ENCODE measurements around the gene SSBP3. TPM values are rescaled to one million over a fixed set of nuclear protein-coding genes. Genes with fewer than 3 reads are reported as not detected.

The SSBP3 gene
- total and polyA plus RNA-seq, 5 donors = 25.4 to 55.8 (median 32.5) TPM

DNA sequence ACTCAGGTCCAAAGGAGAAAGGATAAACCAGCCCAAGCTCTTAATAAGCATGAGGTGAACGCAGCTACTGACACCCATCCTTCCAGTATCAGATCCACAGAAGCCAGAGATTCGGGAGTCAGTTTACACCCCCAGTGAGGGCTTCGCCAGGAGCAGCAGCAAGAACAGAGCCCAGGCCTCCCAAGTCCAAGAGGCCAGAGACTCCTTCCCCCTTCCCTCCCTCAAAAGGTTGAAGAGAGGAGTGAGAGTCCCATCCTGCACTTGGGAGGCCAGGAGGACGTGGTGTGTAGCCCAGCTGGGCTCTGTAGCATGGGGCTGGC lies 133.5 kb downstream of the SSBP3 start:
- H3K4me1 ChIP-seq (ENCODE audit: control insufficient read depth, insufficient read depth, low read length) = peaks cover 39% of the 10 kb centered on the region
- ATAC-seq (no peak), DNase-seq (no peak)
- no peaks in the 10 kb centered on the region for H3K9me3 ChIP-seq (ENCODE audit: control insufficient read depth, low read length)
- H3K27me3 ChIP-seq (ENCODE audit: control insufficient read depth, insufficient read depth) = no peaks in the 10 kb centered on the region
- H3K4me3 ChIP-seq (ENCODE audit: low read length) = no peak overlapping the region
- intact Hi-C loops (cut with DNase I) = loop anchor here in 2 of 4 donors (5.0 to 10.0 kb wide), 3 partner anchors 135 to 212 kb away; partner anchors contain the start of gene SSBP3 (in 1 of the 2)
- WGBS = 77% methylated on average over 4 of the region's 4 CpGs
- peak overlapping the region; percentile 21 for H3K27ac ChIP-seq (ENCODE audit: low read length)

DNA sequence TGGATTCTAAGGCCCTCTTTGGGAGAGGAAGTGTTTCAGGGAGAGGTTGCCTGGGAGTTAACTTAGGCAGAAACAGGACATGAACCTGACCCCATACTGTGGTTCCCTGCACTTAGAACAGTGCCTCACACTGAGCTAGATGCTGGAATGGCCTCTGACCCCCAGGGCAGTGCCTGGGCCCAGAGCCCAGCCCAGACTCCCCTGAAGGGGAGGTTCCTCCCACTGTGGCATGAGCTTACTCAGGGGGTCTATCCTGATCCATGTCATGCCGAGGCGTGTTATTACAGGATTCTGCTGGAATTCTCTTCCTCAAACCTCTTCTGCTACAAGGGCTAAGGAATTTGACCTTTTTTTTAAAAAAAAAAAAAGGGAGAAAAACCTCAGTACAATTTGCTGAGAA lies 134.1 kb downstream of the SSBP3 start:
- Histone ChIP-seq H3K27me3 (ENCODE audit: control insufficient read depth, insufficient read depth) (no peaks in the 10 kb centered on the region), H3K4me1 (ENCODE audit: control insufficient read depth, insufficient read depth, low read length) (peaks cover 38% of the 10 kb centered on the region), H3K4me3 (ENCODE audit: low read length) (no peak overlapping the region), H3K9me3 (ENCODE audit: control insufficient read depth, low read length) (no peaks in the 10 kb centered on the region), H3K27ac (ENCODE audit: low read length) (no peak overlapping the region)
- 83% methylated on average over 2 of the region's 2 CpGs for WGBS
- DNase-seq (peak in 1 of 3 donors; percentile 34), ATAC-seq (no peak)
- intact Hi-C loops (cut with DNase I) = loop anchor here in 2 of 4 donors (5.0 to 10.0 kb wide), 3 partner anchors 135 to 213 kb away; partner anchors contain the start of gene SSBP3 (in 1 of the 2)

DNA sequence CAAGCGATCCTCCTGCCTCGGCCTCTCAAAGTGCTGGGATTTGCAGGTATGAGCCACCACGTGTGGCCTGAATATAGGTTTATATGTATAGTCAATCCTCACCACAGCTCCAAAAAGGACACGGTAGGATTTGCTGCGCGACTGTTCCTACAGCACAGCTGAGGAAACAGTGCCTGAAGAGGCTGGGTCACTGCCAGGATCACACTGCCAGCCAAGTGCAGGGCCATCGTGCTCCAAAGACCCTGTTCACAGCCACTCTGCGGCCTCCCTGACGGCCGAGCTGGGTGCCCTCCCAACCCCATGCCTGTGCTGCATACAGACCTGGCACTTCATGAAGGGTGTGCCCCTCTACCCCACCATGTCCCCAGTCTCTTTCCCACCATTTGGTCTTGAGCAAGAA lies 134.9 kb downstream of the SSBP3 start:
- no peak overlapping the region for H3K4me3 ChIP-seq (ENCODE audit: low read length)
- peaks cover 31% of the 10 kb centered on the region for H3K4me1 ChIP-seq (ENCODE audit: control insufficient read depth, insufficient read depth, low read length)
- no peaks in the 10 kb centered on the region for H3K9me3 ChIP-seq (ENCODE audit: control insufficient read depth, low read length)
- WGBS = 75% methylated on average over 10 of the region's 10 CpGs
- ATAC-seq (no peak), DNase-seq (peak in 1 of 3 donors; percentile 63)
- H3K27me3 ChIP-seq (ENCODE audit: control insufficient read depth, insufficient read depth) = no peaks in the 10 kb centered on the region
- no peak overlapping the region for H3K27ac ChIP-seq (ENCODE audit: low read length)
- intact Hi-C loops (cut with DNase I) = loop anchor here in 2 of 4 donors (5.0 to 10.0 kb wide), 3 partner anchors 136 to 213 kb away; partner anchors contain the start of gene SSBP3 (in 1 of the 2)

DNA sequence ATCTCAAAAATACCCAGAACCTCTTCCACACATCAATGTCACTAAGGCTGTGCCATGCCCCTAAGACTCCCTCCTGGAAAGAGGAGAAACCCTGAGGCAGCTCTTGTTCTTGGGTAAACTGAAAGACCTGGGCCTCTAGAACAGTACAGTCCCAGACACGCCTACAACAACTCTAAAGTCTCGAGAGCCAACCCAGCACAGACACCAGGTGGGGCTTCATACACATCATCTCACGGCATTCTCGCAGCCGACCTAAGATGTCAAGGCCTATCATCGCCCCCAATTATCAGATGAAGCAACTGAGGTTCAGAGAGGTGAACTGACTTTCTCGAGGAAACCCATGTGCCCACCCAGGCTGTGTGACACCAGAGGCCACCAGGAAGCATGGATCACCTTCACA lies 135.7 kb downstream of the SSBP3 start:
- intact Hi-C loops (cut with DNase I) = loop anchor here in 2 of 4 donors (5.0 to 10.0 kb wide), 3 partner anchors 137 to 214 kb away; partner anchors contain the start of gene SSBP3 (in 1 of the 2)
- ATAC-seq (no peak), DNase-seq (no peak)
- no peaks in the 10 kb centered on the region for H3K27me3 ChIP-seq (ENCODE audit: control insufficient read depth, insufficient read depth)
- H3K4me3 ChIP-seq (ENCODE audit: low read length) = no peak overlapping the region
- no peaks in the 10 kb centered on the region for H3K9me3 ChIP-seq (ENCODE audit: control insufficient read depth, low read length)
- no peak overlapping the region for H3K27ac ChIP-seq (ENCODE audit: low read length)
- H3K4me1 ChIP-seq (ENCODE audit: control insufficient read depth, insufficient read depth, low read length) = peaks cover 25% of the 10 kb centered on the region
- 93% methylated on average over 7 of the region's 7 CpGs for WGBS

DNA sequence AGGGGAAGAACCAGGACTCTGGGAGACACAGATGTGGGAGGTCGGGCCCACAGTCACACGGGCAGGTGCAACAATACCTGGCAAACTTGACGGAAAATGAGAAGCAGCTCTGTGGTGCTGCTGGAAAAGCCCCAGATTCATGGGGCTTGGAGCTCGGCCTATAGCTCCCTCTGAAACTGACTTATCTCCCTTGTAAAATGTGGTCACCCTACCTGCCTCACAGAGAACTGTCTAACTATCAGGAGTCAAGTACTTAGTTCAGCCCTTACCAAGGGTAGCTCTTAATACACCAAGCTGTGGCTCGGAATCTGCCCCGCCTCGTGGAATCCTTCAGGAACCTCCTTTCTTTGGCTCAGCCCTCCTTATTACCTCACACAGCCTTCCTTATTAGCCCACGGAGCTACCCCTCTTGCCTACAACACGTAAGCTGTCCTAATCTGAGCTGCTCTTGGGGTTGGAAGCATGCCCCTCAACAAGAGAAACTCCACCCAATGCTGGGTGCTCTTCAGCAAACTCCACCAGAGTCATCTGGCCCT lies 137.4 kb downstream of the SSBP3 start:
- H3K9me3 ChIP-seq (ENCODE audit: control insufficient read depth, low read length) = no peaks in the 10 kb centered on the region
- H3K27ac ChIP-seq (ENCODE audit: low read length) = no peak overlapping the region
- ATAC-seq (no peak), DNase-seq (peak in 1 of 3 donors; percentile 59)
- 61% methylated on average over 9 of the region's 9 CpGs for WGBS
- intact Hi-C loops (cut with DNase I) = no loop called here
- H3K4me3 ChIP-seq (ENCODE audit: low read length) = no peak overlapping the region
- H3K27me3 ChIP-seq (ENCODE audit: control insufficient read depth, insufficient read depth) = no peaks in the 10 kb centered on the region
- H3K4me1 ChIP-seq (ENCODE audit: control insufficient read depth, insufficient read depth, low read length) = peaks cover 12% of the 10 kb centered on the region

DNA sequence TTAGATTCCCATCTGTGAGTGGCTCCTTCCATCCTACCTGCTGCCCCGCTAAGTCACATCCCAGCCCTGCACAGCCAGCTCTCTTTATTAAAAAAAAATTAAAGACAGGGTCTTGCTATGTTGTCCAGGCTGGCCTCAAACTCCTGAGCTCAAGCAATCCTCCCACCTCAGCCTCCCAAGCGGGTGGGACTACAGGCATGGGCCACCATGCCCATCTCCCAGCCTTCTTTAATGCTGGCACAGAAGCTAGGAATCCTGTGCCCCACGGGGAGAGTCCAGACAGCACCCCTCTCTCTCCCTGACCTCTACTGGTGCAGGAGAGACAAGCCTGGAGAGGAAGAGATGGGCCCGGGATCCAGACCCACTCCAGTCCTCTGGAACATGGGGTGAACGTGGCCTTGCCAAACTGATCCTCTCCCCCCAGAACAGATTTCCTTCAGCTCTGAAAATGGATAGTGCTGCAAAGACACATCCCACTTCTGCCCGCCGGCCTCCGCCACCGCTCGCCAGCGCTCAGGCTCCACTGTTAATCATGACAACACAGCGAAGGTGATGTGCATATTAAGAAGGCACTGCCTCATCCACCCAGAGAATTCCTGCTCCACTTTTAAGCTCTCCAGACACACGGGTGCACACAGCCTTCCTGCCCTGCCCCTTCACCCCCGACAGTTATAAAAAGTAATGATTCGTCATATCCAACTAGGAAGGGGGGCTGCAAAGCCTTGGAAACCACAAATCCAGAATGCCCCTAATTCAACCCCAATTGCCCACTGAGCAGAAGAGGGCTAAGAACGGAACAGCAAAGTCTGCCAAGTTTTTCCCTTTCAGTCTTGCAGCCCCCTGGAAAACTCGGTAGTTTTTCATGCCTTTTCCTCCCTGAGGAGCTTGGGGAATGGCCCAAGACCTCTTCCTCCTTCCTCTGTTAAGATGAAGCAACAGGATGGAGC lies 138.1 kb downstream of the SSBP3 start:
- intact Hi-C loops (cut with DNase I) = no loop called here
- ATAC-seq (no peak), DNase-seq (no peak)
- no peaks in the 10 kb centered on the region for H3K9me3 ChIP-seq (ENCODE audit: control insufficient read depth, low read length)
- no peak overlapping the region for H3K27ac ChIP-seq (ENCODE audit: low read length)
- H3K27me3 ChIP-seq (ENCODE audit: control insufficient read depth, insufficient read depth) = no peaks in the 10 kb centered on the region
- H3K4me3 ChIP-seq (ENCODE audit: low read length) = no peak overlapping the region
- 87% methylated on average over 17 of the region's 17 CpGs for WGBS
- peaks cover 7% of the 10 kb centered on the region for H3K4me1 ChIP-seq (ENCODE audit: control insufficient read depth, insufficient read depth, low read length)

DNA sequence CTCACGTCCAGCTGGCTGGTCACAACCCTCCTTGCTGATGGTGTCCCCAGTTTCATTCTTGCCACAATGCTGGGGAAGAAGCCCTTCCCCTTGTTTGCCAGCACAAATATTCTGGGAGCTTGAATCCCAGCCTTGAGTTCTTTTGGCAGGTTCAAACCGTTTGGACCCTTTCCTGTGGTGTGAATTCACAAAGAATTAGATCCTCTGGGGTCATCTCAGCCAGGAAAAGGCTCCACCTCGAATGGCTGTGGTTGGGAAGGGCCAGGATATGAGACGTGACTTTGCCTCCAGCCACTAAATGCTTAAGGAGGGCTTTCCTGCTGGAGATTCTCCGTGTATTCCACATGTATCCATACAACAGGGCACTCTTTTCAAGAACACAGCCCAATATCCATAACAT lies 139.3 kb downstream of the SSBP3 start:
- H3K27me3 ChIP-seq (ENCODE audit: control insufficient read depth, insufficient read depth) = no peaks in the 10 kb centered on the region
- DNase-seq (no peak), ATAC-seq (no peak)
- 46% methylated on average over 5 of the region's 5 CpGs for WGBS
- peaks cover 2% of the 10 kb centered on the region for H3K4me1 ChIP-seq (ENCODE audit: control insufficient read depth, insufficient read depth, low read length)
- H3K4me3 ChIP-seq (ENCODE audit: low read length) = no peak overlapping the region
- intact Hi-C loops (cut with DNase I) = no loop called here
- no peak overlapping the region for H3K27ac ChIP-seq (ENCODE audit: low read length)
- H3K9me3 ChIP-seq (ENCODE audit: control insufficient read depth, low read length) = no peaks in the 10 kb centered on the region

DNA sequence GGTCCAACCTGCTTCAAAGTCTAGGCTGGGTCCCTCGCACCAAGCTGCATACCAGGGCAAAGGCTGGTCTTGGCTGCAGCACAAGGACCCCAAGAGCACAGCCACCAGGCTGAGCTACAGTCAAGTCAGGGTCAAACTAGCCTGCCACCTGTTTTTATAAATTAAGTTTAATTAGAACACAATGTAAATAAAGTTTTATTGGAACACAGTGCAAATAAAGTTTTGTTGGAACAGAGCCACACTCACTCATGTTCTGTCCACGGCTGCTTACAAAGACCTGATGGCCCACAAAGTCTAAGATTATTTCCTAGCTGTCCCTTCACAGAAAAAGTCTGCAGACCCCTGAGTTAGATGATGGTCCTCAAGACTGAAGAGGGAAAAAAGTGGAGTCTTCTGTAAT lies 140.0 kb downstream of the SSBP3 start:
- Histone ChIP-seq H3K9me3 (ENCODE audit: control insufficient read depth, low read length) (no peaks in the 10 kb centered on the region), H3K4me1 (ENCODE audit: control insufficient read depth, insufficient read depth, low read length) (peaks cover 2% of the 10 kb centered on the region), H3K4me3 (ENCODE audit: low read length) (no peak overlapping the region), H3K27ac (ENCODE audit: low read length) (no peak overlapping the region), H3K27me3 (ENCODE audit: control insufficient read depth, insufficient read depth) (no peaks in the 10 kb centered on the region)
- intact Hi-C loops (cut with DNase I) = no loop called here
- no peak for ATAC-seq
- DNase-seq = no peak
- WGBS = 95% methylated on average over 2 of the region's 2 CpGs

DNA sequence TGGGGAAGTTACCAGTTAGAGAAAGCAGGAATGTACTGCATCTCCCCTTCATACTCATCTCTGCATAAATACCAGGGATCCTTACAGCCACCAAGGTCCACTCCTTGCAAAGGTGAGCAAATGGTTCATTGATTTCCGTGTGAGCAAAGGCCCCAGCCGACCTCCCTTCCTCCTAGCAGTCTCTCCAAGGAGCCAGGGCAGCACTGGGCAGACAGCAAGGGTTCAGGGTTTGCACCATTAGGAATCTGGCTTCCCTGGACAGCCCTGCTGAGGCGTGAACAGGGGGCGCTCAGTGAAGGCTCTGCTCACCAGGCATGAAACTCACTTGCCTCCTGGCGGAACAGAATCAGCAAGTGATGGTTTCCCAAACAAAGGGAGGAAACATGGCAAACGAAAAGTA lies 140.5 kb downstream of the SSBP3 start:
- Histone ChIP-seq H3K27ac (ENCODE audit: low read length) (no peak overlapping the region), H3K4me3 (ENCODE audit: low read length) (no peak overlapping the region), H3K4me1 (ENCODE audit: control insufficient read depth, insufficient read depth, low read length) (peaks cover 2% of the 10 kb centered on the region), H3K9me3 (ENCODE audit: control insufficient read depth, low read length) (no peaks in the 10 kb centered on the region), H3K27me3 (ENCODE audit: control insufficient read depth, insufficient read depth) (no peaks in the 10 kb centered on the region)
- ATAC-seq = no peak
- WGBS = 89% methylated on average over 6 of the region's 6 CpGs
- no peak for DNase-seq
- intact Hi-C loops (cut with DNase I) = no loop called here

DNA sequence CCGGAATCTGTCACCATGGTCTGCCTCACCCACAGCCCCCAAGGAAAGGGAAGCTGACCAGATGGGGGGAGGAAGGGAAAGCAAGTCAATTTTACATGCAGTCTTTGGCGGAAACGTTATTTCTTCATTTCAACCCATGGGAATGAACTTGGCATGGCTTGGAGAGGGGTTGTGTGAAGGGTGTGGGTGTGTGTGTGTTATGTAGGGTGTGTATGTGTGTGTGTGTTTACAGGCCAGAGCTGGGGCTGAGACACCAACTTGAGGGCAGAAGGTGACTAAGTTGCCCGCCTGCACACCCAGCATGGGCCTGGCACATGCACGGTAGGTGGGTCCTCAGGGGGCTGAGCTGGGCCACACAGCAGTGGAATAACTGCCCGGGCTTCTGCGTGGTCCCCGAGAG lies 141.1 kb downstream of the SSBP3 start:
- H3K4me1 ChIP-seq (ENCODE audit: control insufficient read depth, insufficient read depth, low read length) = peaks cover 2% of the 10 kb centered on the region
- intact Hi-C loops (cut with DNase I) = no loop called here
- H3K27me3 ChIP-seq (ENCODE audit: control insufficient read depth, insufficient read depth) = no peaks in the 10 kb centered on the region
- H3K4me3 ChIP-seq (ENCODE audit: low read length) = no peak overlapping the region
- H3K27ac ChIP-seq (ENCODE audit: low read length) = no peak overlapping the region
- 83% methylated on average over 8 of the region's 8 CpGs for WGBS
- no peaks in the 10 kb centered on the region for H3K9me3 ChIP-seq (ENCODE audit: control insufficient read depth, low read length)
- DNase-seq (no peak), ATAC-seq (peak in 1 of 2 donors; percentile 34)

DNA sequence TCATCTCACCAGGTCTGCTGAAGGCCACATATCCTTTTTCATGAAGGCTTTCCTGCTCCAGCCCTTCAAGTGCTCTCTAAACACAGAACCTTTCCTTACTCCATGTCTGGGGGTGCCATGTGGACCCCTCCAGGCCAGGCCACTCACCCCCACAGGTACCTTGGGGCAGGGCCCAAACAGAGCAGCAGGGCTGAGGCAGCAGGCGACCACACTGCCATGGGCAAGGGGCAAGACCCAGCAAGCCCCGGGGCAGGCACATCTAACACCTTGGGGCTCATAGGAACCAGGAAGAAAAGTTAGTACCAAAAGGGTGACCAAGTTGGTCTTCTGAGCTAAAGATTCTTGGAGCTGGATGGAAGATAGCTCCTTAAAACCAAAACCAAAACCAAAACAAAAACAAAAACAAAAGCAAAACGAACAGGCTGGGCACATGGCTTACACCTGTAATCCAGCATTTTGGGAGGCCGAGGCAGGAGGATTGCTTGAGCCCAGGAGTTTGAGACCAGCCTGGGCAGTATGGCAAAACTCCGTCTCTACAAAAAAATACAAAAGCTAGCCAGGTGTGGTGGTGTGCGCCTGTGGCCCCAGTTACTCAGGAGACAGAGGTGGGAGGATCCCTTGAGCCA lies 142.5 kb downstream of the SSBP3 start:
- intact Hi-C loops (cut with DNase I) = no loop called here
- H3K27me3 ChIP-seq (ENCODE audit: control insufficient read depth, insufficient read depth) = no peaks in the 10 kb centered on the region
- DNase-seq = peak in 1 of 3 donors; percentile 30
- no peaks in the 10 kb centered on the region for H3K9me3 ChIP-seq (ENCODE audit: control insufficient read depth, low read length)
- no peak for ATAC-seq
- H3K4me3 ChIP-seq (ENCODE audit: low read length) = no peak overlapping the region
- WGBS = 81% methylated on average over 6 of the region's 6 CpGs
- H3K27ac ChIP-seq (ENCODE audit: low read length) = no peak overlapping the region
- no peaks in the 10 kb centered on the region for H3K4me1 ChIP-seq (ENCODE audit: control insufficient read depth, insufficient read depth, low read length)
